GM18511 (cell line): ENCODE results near the gene ZNF618.

Experiments
- ATAC-seq: cut with Tn5 transposase; IDR thresholded peaks from one replicate; pipeline ENCODE4 v1.9.1; 2021; ENCODE audit warnings: mild to moderate bottlenecking, moderate library complexity; ENCODE audit not compliant: unreplicated experiment

The ZNF618 gene

GRCh38 chr9:114090798-114091197 is 214.7 kb downstream of the ZNF618 start:
- ATAC-seq = no peak

- no peak for ATAC-seq
These were observed 215.6 kb downstream of the ZNF618 start for GRCh38 chr9:114091711-114092110.

- ATAC-seq = no peak
These were observed 216.2 kb downstream of the ZNF618 start for GRCh38 chr9:114092336-114092735.

DNA sequence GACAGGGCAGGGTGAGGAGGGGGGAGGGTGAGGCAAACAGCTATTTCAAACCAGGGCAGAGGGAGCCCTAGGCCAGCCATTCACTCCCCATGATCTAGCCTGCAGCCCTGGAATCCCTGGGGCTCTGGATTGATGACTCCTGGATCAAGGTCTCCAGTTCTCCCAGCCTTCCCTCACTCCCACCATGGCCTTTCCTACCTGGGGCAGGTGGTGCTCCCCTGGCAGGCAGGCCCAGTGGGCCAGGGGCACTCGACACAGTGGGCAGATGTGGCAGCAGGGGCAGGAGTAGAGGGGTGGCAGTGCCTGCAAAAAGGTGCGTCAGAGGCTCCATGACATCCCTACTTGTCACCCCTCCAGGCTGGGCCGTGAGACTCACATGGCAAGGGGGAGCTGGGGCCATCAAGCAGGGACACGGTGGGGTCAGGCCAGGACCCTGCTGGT is 216.9 kb downstream of the ZNF618 start:
- no peak for ATAC-seq

DNA sequence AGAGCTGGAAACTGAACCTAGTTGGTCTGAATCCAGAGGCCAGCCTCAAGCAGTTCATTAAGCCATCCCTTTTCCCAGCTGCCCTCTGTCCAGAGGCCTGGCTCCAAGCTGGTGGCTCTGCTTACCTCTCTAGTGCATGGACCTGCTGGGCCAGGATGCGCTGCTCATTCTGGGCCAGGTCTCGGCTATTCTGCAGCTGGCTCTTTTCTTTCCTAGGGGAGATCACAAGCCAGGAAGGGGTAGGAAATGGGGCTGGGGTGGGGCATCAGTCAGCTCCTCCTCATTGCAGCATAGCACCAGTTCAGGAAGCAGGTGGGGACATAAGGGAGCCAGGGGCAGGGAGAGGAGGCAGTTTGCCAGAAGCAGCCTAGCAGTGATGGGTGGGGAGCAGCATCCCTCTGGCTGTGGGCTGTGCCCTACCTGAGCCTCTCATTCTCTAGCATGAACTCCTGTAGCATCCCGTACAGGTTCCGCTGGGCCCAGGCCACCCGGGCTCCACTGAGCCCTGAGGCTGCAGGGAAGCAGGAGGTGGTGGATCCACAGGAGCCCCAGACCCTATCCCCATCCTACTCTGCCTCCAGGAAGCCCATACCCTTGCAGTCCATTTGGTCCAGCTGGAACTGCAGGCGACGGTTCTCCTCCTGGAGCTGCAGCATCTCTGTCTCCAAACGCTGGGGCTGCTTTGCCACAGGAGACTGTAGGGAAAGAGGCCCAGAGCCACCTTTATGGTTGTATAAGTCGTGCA is 217.8 kb downstream of the ZNF618 start:
- no peak for ATAC-seq

GRCh38 chr9:114094971-114095370 is 218.9 kb downstream of the ZNF618 start:
- no peak for ATAC-seq

- no peak for ATAC-seq
These were observed 220.0 kb downstream of the ZNF618 start for GRCh38 chr9:114096041-114096511.

DNA sequence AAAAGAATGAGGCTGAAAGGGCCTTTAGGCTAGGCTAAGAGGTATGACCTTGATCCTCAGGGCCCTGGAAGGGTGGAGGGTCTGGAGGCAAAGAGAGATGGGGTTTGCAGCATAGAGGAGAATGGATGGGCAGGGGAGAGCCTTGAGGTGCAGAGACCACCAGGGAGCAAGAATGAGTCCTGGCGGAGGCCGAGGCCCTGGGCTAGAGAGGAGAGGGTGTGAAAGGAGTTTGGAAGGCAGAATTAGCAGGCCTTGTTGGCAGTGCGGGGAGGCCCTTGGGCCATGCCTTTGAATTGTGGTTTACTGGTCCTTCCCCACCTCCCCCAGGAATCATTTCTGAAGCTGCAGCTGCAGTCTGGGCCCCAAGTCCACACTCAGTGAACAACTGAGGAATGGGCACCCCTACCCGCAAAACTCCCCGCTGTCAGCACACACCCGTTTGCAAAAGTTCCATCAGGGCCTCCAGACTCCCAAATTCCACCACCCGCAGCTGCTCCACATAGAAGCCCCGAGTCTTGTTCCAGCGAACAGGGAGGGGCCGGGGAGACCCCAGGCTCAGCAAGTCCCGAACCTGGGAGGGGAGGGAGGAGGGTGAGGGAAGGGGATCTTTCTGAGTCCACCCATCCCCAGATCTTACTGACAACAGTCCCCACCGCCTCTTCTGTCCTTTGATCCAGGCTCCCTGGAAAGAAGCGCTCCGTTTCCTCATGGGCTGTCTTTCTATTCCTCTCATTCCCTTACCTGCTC is 220.9 kb downstream of the ZNF618 start:
- no peak for ATAC-seq

DNA sequence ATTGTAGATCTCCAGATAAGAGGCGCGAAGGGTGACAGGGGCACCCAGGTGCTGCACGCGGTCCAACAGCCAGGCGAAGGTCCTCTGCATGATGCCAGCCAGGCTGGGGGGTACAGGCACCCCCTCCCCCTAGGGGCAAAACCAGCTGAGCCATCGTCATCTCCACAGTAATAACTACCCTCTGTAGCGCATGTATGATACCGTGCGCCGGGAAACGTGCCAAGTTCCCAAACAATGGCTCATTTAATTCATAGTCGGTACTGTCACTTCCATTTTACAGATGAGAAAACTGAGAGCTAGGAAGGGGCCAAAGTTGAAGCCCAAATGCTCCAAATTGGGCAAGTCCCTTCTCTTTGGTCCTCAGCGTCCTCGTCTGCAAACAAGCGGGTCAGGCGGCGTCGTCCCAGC is 221.5 kb downstream of the ZNF618 start:
- ATAC-seq = no peak

- ATAC-seq = no peak
These were observed 222.2 kb downstream of the ZNF618 start for GRCh38 chr9:114098021-114098935.

- no peak for ATAC-seq
These were observed 223.0 kb downstream of the ZNF618 start, which contains the start of gene KIF12 for GRCh38 chr9:114098936-114099668. KIF12 (minus strand) TSS chr9:114099292; CDS start chr9:114099276, 16 bp downstream.

- ATAC-seq = no peak
These were observed 223.7 kb downstream of the ZNF618 start for GRCh38 chr9:114099669-114100270.

GRCh38 chr9:114100536-114100935 is 224.4 kb downstream of the ZNF618 start:
- ATAC-seq = no peak

DNA sequence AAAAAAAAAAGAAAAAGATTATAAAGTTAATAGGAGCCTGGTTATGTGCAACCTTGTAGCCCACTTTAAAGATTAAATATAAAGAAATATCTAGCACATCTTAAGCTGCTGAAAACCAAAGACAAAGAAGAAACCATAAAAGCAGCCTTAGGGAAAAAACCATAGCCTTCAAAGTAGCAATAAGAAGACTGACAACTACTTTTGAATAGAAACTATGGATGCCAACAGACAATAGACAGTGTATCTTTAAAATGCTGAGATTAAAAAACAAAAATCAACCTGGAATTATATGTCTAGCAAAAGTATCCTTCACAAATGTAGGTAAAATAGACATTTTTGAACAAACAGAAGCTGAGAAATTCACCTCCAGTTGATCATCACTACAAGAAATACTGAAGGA is 226.4 kb downstream of the ZNF618 start:
- no peak for ATAC-seq

- no peak for ATAC-seq
These were observed 229.1 kb downstream of the ZNF618 start for GRCh38 chr9:114105236-114105635.
